GM18526 (cell line): Measurements from ENCODE around the gene GBX1.

ENCODE experiments used
- POLR2A ChIP-seq: IDR thresholded peaks from 3 replicates; pipeline ENCODE4 v1.6.1; 2011; ENCODE audit not compliant: insufficient read length; ENCODE audit errors: extremely low read depth

GBX1 gene

DNA sequence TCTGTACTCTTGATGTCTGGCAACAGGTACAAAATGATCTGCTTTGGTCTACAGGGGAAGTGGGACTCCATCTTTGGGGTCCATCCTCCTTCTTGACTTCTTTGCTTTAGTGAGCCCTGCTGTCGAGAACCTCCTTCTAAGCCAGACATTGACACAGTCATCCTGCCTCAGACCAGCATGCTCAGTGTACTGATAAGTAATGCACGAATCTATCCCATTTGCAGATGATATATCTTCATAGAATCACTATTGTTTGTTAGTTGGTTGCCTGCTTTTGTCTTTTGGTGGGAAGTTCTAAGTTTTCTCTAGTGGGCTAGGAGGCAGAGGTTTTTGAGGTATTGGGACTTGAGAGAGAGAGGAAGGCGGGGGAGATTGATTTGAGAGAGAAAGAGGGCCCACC is 33.9 kb upstream of the GBX1 start:
- TF ChIP-seq POLR2A, result no peak

DNA sequence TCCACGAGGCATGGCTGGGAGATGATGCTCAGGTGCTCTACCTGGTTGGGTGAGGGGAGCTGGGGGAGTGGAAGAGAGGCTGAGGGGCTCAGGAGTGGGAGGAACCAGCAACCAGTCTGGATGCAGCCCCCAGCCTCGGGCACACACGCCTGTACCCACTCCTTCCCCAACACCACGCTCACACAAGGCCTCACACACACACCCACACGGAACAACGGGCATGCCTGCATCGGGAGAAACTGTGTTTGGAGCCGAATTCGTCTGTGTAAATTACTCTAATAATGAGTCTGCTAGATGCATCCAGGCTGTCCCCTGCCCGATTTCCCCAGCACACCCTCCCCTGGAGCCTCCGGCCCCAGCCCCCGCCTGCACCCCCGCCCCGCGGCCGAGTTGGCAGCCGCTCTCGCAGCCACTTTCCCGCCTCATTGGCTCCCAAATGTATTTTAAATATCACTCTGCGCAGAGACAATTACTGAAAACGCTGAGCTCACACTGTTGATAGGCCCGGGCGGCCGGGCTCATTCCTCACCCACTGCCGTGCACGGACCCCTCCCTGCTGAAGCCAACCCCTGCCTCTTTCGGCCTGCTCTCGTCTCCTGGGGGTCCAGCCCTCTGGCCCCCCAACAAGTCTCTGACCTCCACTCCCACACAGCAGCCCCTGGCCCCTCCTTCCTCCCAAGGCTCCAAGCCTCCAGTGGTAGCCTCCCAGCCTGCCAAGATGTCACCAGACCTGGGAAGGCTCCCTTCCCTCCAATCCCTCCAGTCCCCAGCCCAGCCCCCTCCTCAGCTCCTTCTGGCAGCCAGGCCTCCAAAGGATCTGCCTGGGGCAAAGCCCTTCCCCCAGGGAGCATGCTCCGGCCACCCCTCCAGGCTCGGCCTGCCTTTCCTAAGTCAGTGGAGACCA is 31.7 kb upstream of the GBX1 start:
- TF ChIP-seq POLR2A, result no peak

DNA sequence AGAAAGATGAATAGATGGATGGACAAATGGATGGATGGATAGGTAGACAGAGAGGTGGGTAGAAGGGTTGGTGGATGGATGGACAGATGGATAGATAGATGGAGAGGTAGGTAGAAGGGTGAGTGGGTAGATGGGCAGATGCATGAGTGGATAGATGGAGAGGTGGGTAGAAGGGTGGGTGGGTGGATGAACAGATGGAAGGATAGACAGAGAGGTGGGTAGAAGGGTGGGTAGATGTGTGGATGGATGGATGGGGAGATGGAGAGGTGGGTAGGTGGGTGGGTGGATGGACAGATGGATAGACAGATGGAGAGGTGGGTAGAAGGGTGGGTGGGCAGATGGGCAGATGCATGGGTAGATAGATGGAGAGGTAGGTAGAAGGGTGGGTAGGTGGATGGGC is 30.4 kb upstream of the GBX1 start:
- TF ChIP-seq POLR2A, result no peak

DNA sequence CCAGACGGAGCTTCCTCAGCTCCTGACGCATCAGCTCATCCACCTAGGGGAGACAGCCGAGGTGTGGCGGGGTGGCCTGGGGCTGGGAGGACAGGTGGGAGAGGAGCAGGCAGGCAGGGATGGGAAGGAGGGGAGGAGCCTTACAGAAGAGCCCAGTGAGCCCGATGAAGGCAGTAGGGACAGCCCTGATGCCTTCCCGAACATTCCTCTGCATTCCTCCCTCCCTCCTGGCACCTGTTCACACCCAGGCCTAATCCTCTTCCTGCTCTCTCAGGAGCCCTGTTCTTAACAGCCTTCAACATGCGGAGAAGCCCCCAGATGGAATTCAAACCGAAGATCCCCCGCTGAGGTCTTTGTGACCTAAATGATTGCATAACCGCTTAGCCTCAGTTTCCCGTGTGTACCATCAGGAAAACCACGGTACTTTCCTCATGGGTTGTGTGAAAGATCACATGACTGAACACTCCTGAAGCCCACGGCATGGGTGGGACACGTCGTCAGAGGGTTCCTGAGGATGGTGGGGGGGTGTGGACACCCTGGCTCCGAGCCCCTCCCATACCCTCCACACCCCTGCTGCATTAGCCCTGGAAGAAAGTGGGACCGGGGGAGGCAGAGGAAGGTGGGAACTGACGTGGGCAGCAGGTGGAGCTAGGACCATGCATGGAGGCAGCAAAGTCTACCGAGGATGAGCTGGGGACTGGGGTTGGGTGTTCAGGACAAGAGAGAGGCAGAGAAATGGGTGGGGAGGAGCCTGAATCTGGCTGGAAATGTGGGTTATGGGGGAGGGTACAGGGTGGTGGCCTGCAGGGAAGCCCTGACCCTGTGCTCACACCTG is 28.3 kb upstream of the GBX1 start:
- no peak for TF ChIP-seq POLR2A

DNA sequence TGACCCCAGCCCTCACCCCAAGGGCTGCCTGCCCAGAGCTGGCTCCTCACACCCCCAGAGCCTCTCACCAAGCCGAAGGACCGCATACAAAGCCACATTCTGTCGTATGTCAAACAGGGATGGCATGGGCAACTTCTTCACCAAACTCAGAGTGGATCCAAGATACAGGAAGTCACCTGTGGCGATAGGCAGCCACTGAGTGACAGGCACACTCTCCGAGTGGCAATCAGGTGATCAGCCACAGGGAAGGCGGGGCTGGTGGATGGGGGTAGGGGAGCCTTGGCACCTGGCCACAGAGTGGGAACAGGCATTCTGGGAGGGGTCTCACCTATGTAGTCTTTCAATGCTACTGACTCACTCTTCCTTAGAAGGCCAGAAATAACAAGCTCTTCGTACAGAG is 26.7 kb upstream of the GBX1 start:
- TF ChIP-seq POLR2A, result no peak

DNA sequence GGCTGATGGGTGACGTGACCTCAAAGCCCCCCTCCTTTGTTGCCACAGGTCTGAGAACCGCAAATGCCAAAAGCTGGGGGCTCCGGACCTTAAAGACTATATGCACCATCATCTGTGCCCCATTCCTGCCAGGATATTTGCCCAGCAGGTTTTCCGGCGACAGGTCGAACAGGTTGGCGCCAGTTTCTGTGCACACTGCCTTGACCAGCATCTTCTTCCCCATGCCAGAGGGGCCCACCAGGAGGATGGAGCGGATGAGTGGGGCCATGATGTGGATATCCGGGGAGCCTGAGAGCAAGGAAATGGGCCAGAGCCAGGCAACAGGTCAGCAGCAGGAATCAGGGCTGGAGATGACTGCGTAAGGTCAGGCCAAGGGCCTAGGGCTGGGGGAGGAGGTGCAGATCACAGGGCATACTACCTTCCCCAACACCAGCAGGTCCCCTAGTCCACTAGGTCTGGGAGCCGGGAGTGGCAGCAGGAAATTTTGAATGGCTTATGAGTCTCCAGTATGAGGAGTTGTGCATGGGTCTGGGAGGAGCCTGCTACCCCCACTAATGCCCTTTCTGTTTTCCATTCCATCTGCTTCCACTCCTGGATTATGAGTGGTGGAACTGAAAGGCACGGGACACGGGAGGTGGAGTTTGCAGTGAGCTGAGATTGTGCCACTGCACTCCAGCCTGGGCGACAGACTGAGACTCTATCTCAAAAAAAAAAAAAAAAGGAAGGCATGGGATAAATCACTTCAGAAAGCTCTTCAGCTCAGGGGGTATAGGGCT is 25.9 kb upstream of the GBX1 start:
- TF ChIP-seq POLR2A, result no peak

DNA sequence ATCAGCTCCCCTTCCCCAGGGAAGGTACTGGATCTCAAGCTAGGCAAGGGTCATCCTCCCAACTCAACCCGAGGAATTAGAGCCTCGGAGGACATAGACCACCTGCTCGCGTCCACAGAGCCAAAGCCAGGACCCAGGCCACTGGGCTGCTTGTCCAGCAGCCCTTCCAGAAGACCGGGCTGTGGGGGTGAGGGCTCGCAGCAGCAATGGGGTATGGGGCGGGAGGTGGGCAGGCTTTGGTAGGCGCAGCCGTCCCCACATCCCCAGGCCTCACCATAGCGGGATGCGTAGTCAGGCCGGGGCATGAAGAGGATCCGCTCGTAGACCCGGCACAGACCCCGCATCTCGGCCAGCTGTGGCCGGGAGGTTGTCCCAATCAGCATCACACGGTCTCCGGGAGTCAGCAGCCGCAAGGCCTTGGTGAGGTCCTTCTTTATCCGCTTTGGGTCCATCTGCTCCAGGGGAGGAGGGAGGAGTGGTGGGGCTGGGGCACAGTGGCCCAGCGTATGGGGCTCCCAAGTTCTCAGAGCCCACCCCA is 24.6 kb upstream of the GBX1 start:
- no peak for TF ChIP-seq POLR2A

DNA sequence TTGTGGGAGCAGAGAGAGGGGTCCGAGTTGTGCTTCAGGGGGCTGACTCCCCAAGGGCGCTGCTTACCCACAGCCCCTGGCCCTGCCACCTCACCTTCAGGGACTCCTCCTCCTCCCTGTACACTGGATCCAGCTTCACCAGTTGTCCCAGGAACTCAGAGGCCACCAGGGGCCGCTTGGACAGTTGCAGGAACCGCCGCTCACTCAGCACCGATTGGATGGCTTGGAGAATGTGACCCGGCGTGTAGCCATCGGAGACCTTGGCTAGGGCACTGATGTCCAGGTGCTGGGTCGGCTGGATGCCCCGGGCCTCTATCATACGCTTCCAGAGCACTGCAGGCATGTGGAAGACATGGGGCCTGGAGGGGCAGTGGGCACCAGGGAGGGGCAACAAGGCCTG is 24.1 kb upstream of the GBX1 start:
- TF ChIP-seq POLR2A, result no peak

DNA sequence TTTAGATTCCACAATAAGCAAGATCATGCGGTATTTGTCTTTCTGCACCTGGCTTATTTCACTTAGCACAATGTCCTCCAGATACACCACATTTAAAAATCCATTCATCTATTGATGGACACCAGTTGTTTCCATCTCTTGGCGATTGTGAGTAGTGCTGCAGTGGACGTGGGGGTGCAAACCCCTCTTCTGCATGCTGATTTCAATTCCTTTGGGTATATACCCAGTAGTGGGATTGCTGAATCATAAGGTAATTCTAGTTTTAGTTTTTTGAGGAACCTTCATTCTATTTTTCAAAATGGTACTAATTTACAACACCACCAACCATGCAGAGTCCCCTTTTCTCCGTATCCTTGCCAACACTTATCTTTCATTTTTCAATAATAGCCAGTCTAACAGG is 21.5 kb upstream of the GBX1 start:
- TF ChIP-seq POLR2A, result no peak

DNA sequence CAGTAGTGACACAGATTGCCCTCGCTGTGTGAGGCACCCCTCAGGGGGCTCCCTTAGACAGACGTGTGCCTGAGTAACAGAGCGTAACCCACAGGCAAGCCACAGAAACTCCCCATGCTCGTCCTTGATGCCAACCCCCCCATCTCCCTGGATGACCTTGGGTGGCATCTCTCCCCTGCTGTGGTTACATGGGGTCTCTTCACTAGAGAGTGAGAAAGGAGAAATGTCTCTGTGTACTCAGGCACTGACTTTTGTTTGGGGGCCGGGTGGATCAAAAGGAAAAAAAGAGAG is 20.7 kb upstream of the GBX1 start:
- TF ChIP-seq POLR2A, result no peak

DNA sequence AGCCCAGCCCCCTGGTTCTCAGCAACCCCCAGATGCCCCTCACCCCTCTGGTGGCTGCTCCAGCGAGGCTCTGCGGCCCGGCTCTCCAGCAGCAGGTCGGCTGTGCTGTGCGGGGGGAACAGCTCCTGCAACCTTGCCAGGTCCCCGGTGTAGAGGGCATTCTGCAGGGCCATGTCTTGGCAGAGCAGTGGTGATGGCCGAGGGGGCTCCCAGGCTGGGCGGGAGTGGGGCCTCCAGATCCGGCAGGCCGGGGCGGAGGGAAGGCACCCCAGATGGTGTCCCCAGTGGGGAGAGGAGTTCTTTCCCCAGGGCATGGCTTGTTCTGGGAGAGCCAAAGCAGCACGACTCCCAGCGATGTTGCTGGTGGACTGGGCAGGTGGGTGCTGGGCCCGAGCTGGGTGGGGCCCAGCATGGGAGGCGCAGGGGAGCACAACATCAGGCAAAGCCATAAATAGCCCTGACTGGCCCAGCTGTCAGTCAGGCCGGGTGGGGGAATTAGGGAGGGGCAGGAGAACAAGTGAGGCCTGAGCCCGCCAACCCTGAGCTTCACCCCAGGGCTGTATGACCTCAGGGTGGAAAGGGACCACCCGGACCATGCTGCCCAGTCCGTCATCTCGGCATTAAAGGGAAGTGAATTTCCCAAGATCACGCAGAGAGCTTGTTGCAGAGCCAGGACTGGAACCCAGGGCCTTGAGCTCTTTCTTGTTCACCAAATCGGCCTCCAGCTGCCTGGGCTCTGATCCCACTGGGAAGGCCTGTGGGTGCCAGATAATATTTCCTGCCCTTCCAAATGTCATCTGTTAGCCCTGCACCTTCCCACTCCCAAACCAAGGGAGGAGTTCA is 20.1 kb upstream of the GBX1 start:
- no peak for TF ChIP-seq POLR2A

DNA sequence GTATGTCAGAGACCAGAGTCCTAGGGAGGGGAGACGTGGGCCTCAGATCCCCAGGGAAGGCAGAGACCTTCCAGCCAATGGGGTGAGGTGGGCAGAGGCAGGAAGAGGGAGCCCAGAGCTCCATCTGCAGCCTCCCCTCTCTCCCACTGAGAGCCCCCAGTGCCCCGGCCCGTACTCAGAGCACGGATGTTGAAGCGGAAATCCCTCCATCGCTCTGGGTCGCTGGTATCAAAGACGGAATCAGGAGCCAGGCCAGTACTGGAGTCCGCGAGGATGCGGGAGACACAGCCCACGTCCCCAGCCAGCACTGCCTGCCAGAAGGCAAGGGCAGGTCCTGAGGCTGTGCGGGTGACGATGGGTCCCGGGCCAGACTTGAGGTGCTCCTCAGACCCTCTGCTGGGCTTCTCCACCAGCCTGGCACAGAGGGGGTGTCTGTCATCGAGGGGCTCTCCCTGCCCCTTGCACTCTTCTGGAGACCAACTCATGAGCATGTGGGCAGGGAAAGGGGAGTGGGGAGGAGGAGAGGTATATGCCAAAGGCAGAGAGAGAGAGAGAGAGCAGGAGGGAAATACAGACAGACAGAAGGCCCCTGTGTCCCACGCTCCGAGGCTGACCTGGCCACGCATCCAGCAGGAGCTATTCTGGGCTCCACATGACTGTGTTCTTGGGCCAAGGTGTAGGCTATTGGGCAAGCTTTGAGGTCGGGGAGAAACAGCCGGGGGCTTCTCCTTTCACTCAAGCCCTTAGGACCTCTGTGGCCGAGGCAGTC is 19.3 kb upstream of the GBX1 start, which contains the start of gene ASB10:
ASB10 (minus strand) TSS at position 611 of the 769 bp plus-strand sequence; CDS start at position 491, 120 bp downstream.
- no peak for TF ChIP-seq POLR2A

DNA sequence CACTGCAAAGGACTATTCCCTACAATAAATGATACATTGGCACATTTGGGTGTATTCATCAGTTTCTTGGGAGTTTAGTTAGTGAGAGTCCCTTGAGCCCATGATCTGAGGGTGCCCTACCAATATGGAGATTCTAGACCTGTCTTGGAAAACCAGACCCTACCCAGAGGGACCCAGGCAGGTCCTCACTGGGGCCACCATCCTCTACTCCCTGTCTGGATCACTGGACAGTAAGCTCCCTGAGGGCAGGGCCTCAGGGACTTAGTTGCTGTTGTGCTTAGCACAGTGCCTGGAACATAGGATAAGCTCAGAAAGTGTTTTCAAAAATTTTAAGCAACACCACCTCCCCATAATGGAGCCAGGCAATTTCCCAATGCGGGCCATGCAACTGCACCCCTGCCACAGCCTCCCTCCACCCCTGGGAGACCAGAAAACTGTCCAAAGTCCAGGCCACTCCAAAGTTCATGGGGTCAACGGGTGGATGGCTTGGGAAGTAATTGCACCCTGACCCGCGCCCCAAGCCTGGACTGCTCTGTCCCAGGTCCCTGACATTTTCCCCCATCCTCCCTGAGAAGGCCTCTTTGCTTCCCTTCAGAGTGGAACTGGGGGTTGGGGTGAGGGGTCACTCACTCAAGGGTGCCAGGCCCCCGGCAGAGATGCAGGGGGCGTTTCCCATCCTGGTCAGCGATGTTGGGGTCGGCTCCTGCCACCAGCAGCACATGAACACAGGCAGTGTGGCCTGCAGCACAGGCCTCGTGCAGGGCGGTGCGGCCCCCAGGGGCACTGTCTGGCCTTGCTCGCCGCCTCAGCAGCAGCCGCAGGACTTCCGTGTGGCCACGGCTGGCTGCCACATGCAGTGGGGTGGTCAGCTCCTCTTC is 18.5 kb upstream of the GBX1 start:
- no peak for TF ChIP-seq POLR2A

DNA sequence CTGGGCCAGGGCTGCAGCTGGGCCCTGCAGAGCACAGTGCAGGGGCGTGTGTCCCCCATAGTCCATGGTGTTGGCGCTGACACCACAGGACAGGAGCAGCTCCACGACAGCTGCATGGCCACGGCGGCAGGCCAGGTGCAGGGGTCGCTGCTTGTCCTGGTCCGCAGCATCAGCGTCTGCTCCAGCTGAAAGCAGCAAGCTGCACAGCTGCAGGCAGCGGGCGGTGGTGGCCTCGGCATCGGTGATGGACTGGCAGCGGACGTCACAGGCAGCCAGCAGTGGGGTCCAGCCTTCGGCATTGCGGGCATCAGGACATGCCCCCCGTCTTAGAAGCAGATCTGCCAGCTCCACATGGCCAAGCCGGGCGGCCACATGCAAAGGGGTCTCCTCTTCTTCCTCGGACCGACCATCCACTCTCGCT is 13.5 kb upstream of the GBX1 start:
- no peak for TF ChIP-seq POLR2A
